NCI-H187 (cell line): ENCODE data around the gene GFAP.

Experiments used
- DNase-seq, 2 experiments: peaks; one replicate each; lab custom pipeline; 2025; lab: John Stamatoyannopoulos, UW

The GFAP gene

GRCh38 chr17:44931376-44931775 is 16.1 kb upstream of the GFAP start:
- DNase-seq, result no peak

GRCh38 chr17:44930667-44931066 is 15.4 kb upstream of the GFAP start:
- DNase-seq, result no peak

GRCh38 chr17:44928950-44929720 is 13.8 kb upstream of the GFAP start:
- no peak for DNase-seq

- no peak for DNase-seq
Observed at GRCh38 chr17:44928136-44928535, 12.8 kb upstream of the GFAP start.

- no peak for DNase-seq
Observed at GRCh38 chr17:44927696-44928095, 12.4 kb upstream of the GFAP start.

- DNase-seq, result no peak
Observed at GRCh38 chr17:44926821-44927525, 11.7 kb upstream of the GFAP start.

GRCh38 chr17:44925731-44926697 is 10.7 kb upstream of the GFAP start:
- no peak for DNase-seq

- DNase-seq, result no peak
Observed at GRCh38 chr17:44924107-44924544, 8.8 kb upstream of the GFAP start.

GRCh38 chr17:44922746-44923470 is 7.6 kb upstream of the GFAP start:
- DNase-seq, result no peak

GRCh38 chr17:44922136-44922535 is 6.8 kb upstream of the GFAP start:
- DNase-seq, result no peak

GRCh38 chr17:44921122-44921882 is 6.0 kb upstream of the GFAP start:
- no peak for DNase-seq

- no peak for DNase-seq
Observed at GRCh38 chr17:44920565-44920940, 5.3 kb upstream of the GFAP start.

- DNase-seq, result peak; percentile 6 to 51
Observed at GRCh38 chr17:44919885-44920564, 4.7 kb upstream of the GFAP start.

GRCh38 chr17:44919411-44919810 is 4.1 kb upstream of the GFAP start:
- no peak for DNase-seq

- no peak for DNase-seq
Observed at GRCh38 chr17:44918006-44918405, 2.7 kb upstream of the GFAP start.

- DNase-seq, result no peak
Observed at GRCh38 chr17:44917456-44917855, 2.2 kb upstream of the GFAP start.

GRCh38 chr17:44916781-44917241 is 1.5 kb upstream of the GFAP start:
- DNase-seq, result no peak

- no peak for DNase-seq
Observed at GRCh38 chr17:44915862-44916780, 821 bp upstream of the GFAP start.

GRCh38 chr17:44914698-44915271 is 515 bp downstream of the GFAP start:
- DNase-seq, result no peak
